OCI-LY3 (cell line): Measurements from ENCODE around the gene DUOX2.

Source experiments
- H2AFZ ChIP-seq: fragments of 200-600, 300-600 bp; shearing (Covaris generic); 2 replicates; pipeline ENCODE4 v1.6.0; 2014; ENCODE audit warnings: antibody characterized with exemption, low read depth, low read length
- H3K27ac ChIP-seq: fragments of 200-600, 300-600 bp; sonication (generic); 2 replicates; pipeline ENCODE4 v1.5.1; 2014; ENCODE audit warnings: mild to moderate bottlenecking, low read length, moderate library complexity, mixed read lengths
- H3K27me3 ChIP-seq: fragments of 200-600, 300-600 bp; sonication (generic); 2 replicates; pipeline ENCODE4 v1.6.1; 2014; ENCODE audit warnings: low read depth, low read length, mixed read lengths
- H3K36me3 ChIP-seq: fragments of 200-600, 300-600 bp; sonication (generic); replicated peaks from 2 replicates; pipeline ENCODE3; 2014; ENCODE audit warnings: low read depth, low read length, mixed read lengths
- H3K4me1 ChIP-seq: fragments of 300-600, 200-600 bp; sonication (generic); 2 replicates; pipeline ENCODE4 v1.6.1; 2014; ENCODE audit warnings: low read length, mixed read lengths
- H3K4me2 ChIP-seq: fragments of 200-600, 300-600 bp; sonication (generic); 2 replicates; pipeline ENCODE4 v1.6.1; 2014; ENCODE audit warnings: low read length, mixed read lengths
- H3K4me3 ChIP-seq: fragments of 300-600, 200-600 bp; sonication (generic); 2 replicates; pipeline ENCODE4 v1.5.1; 2014; ENCODE audit warnings: antibody characterized with exemption, mild to moderate bottlenecking, low read length, moderate library complexity
- H3K79me2 ChIP-seq: fragments of 300-600, 200-600 bp; shearing (Covaris generic); 2 replicates; pipeline ENCODE4 v1.6.1; 2014; ENCODE audit warnings: mild to moderate bottlenecking, low read length, mixed read lengths
- H3K9ac ChIP-seq: fragments of 300-600, 200-600 bp; shearing (Covaris generic); 2 replicates; pipeline ENCODE4 v1.6.0; 2014; ENCODE audit warnings: mild to moderate bottlenecking, low read length, moderate library complexity
- H3K9me3 ChIP-seq: fragments of 200-600, 300-600 bp; shearing (Covaris generic); 2 replicates; pipeline ENCODE4 v1.6.1; 2014; ENCODE audit warnings: low read length, mixed read lengths; ENCODE audit not compliant: insufficient read depth
- H4K20me1 ChIP-seq: fragments of 200-600, 300-600 bp; sonication (generic); 2 replicates; pipeline ENCODE4 v1.6.1; 2016; ENCODE audit warnings: low read length, mixed read lengths; ENCODE audit not compliant: insufficient read depth
- CTCF ChIP-seq: fragments of 200-600, 300-600 bp; sonication (generic); IDR thresholded peaks from 2 replicates; pipeline ENCODE4 v1.5.1; 2014; ENCODE audit warnings: antibody characterized with exemption, low read length, low read depth
- EZH2phosphoT487 ChIP-seq: fragments of 200-600 bp; shearing (Covaris generic); IDR thresholded peaks from 2 replicates; pipeline ENCODE4 v1.6.1; 2018; ENCODE audit warnings: antibody characterized with exemption, mixed run types, low read depth

Gene DUOX2

GRCh38 chr15:45111390-45112142 lies 2.4 kb downstream of the DUOX2 start:
- no peak overlapping the region for H2AFZ ChIP-seq
- H3K9ac ChIP-seq = no peak overlapping the region
- H3K9me3 ChIP-seq = no peaks in the 10 kb centered on the region
- no peak overlapping the region for H3K4me3 ChIP-seq
- H3K27ac ChIP-seq = no peak overlapping the region
- TF ChIP-seq EZH2phosphoT487 (no peak), CTCF (no peak)
- no peaks in the 10 kb centered on the region for H4K20me1 ChIP-seq
- no peaks in the 10 kb centered on the region for H3K79me2 ChIP-seq
- H3K4me2 ChIP-seq = no peak overlapping the region
- no peaks in the 10 kb centered on the region for H3K4me1 ChIP-seq
- H3K36me3 ChIP-seq = no peaks in the 10 kb centered on the region
- H3K27me3 ChIP-seq = no peaks in the 10 kb centered on the region

GRCh38 chr15:45110256-45110820 lies 3.6 kb downstream of the DUOX2 start:
- no peak overlapping the region for H3K4me2 ChIP-seq
- no peaks in the 10 kb centered on the region for H3K9me3 ChIP-seq
- no peaks in the 10 kb centered on the region for H3K79me2 ChIP-seq
- H3K27me3 ChIP-seq = no peaks in the 10 kb centered on the region
- no peak overlapping the region for H3K9ac ChIP-seq
- no peak overlapping the region for H3K4me3 ChIP-seq
- H4K20me1 ChIP-seq = no peaks in the 10 kb centered on the region
- H3K27ac ChIP-seq = no peak overlapping the region
- no peak overlapping the region for H2AFZ ChIP-seq
- no peak for TF ChIP-seq CTCF
- TF ChIP-seq EZH2phosphoT487 = no peak
- no peaks in the 10 kb centered on the region for H3K36me3 ChIP-seq
- H3K4me1 ChIP-seq = no peaks in the 10 kb centered on the region

GRCh38 chr15:45107941-45108630 lies 5.9 kb downstream of the DUOX2 start:
- H3K27me3 ChIP-seq = no peaks in the 10 kb centered on the region

More at GRCh38 chr15:45107941-45108630, 5.9 kb downstream of the DUOX2 start:
- Histone ChIP-seq H4K20me1 (no peaks in the 10 kb centered on the region), H3K4me2 (no peak overlapping the region), H3K79me2 (no peaks in the 10 kb centered on the region), H3K4me1 (no peaks in the 10 kb centered on the region), H2AFZ (no peak overlapping the region), H3K9me3 (no peaks in the 10 kb centered on the region), H3K27ac (no peak overlapping the region), H3K36me3 (no peaks in the 10 kb centered on the region), H3K4me3 (no peak overlapping the region), H3K9ac (no peak overlapping the region)
- TF ChIP-seq CTCF (no peak), EZH2phosphoT487 (no peak)
